Raji (cell line): Measurements from ENCODE around the gene TIMELESS.

Experiments
- POLR2A ChIP-seq: IDR thresholded peaks from 2 replicates; pipeline ENCODE4 v1.6.1; 2011; ENCODE audit warnings: low read depth, low read length, control low read depth; ENCODE audit not compliant: insufficient read depth

TIMELESS gene

GRCh38 chr12:56374726-56375597 lies 74.3 kb downstream of the TIMELESS start:
- 0 out of 2 replicates have a peak, but pooled peaks have one; percentile 10 for TF ChIP-seq POLR2A

- TF ChIP-seq POLR2A: no peak
Measured at GRCh38 chr12:56373515-56373914, 75.7 kb downstream of the TIMELESS start.

GRCh38 chr12:56366948-56367347 lies 82.3 kb downstream of the TIMELESS start:
- TF ChIP-seq POLR2A: no peak
